Measurements from ENCODE around the gene LRMDA. TPM values are rescaled to one million over a fixed set of nuclear protein-coding genes. Genes with fewer than 3 reads are reported as not detected.

The LRMDA gene
- total and polyA plus RNA-seq, 2 of the 8 experiments (the other 6 are each of a cell fraction or from before 2014, with no cell fraction given): 0.86 to 2.8 TPM

GRCh38 chr10:75709811-75710210 is 278.4 kb downstream of the LRMDA start:
- no peak overlapping the region for H2BK120ac ChIP-seq (replicated peaks; ENCODE audit: low read depth, low read length)
- no peak overlapping the region for H4K5ac ChIP-seq (ENCODE audit: insufficient read length, low read depth, low read length)
- H3K23me2 ChIP-seq (ENCODE audit: low read depth, low read length): no peaks in the 10 kb centered on the region
- ChIA-PET CTCF (ENCODE audit: partially characterized antibody) (interaction anchor here (0.7 to 1.3 kb wide), 2 partner anchors 94 to 602 kb away, joined by 3 read pairs; no protein-coding TSS in a partner anchor), POLR2A (ENCODE audit: partially characterized antibody) (no interaction called here)
- no peak overlapping the region for H3K4ac ChIP-seq (replicated peaks; ENCODE audit: insufficient read length, low read depth, low read length)
- H3K4me1 ChIP-seq (replicated peaks in 1 of 4; ENCODE audit: control insufficient read depth in 3 of 4, insufficient read depth in 4 of 4, low read length in 3 of 4): peaks cover 2 to 23% (median 19%) of the 10 kb centered on the region in 4 experiments; a peak in 5 of 7 replicates
- H2BK5ac ChIP-seq (ENCODE audit: low read depth, low read length): no peak overlapping the region
- H4K91ac ChIP-seq (replicated peaks; ENCODE audit: insufficient read length, low read length): no peak overlapping the region
- H3K4me2 ChIP-seq (ENCODE audit: insufficient read depth in 1 of 2, low read depth in 2 of 2, low read length in 2 of 2): no peak overlapping the region; a peak in 1 of 4 replicates
- H3K79me1 ChIP-seq (ENCODE audit: low read depth, low read length): no peaks in the 10 kb centered on the region
- no peak overlapping the region for H3K14ac ChIP-seq (ENCODE audit: insufficient read length)
- no peak overlapping the region for H2BK15ac ChIP-seq (ENCODE audit: low read length)
- no peak overlapping the region for H3K27ac ChIP-seq (ENCODE audit: low read depth, low read length)
- 0 out of 2 replicates have a peak overlapping the region, but pooled peaks have one; percentile 89 for H2BK12ac ChIP-seq (ENCODE audit: low read depth, low read length)
- H3K36me3 ChIP-seq (ENCODE audit: control insufficient read depth in 2 of 4, insufficient read depth in 4 of 4, low read length in 3 of 4): no peaks in the 10 kb centered on the region
- no peak overlapping the region for H2AFZ ChIP-seq (ENCODE audit: low read length)
- no peaks in the 10 kb centered on the region for H4K20me1 ChIP-seq (replicated peaks in 1 of 2; ENCODE audit: control insufficient read depth in 1 of 2, insufficient read depth in 2 of 2, low read length in 2 of 2)
- no peaks in the 10 kb centered on the region for H3K27me3 ChIP-seq (replicated peaks in 1 of 4; ENCODE audit: control insufficient read depth in 3 of 4, extremely low read depth in 1 of 4, insufficient read depth in 3 of 4, low read length in 3 of 4)
- H4K8ac ChIP-seq (ENCODE audit: extremely low read depth, insufficient read depth, low read length): no peak overlapping the region
- no peak overlapping the region for H3K9ac ChIP-seq (replicated peaks in 1 of 4; ENCODE audit: extremely low read depth in 1 of 4, low read depth in 3 of 4, low read length in 3 of 4)
- no peak overlapping the region for H3K18ac ChIP-seq (ENCODE audit: extremely low read depth, low read length)
- no peak overlapping the region; the same call in 1 of the 2 replicates for H2AK5ac ChIP-seq (ENCODE audit: low read depth, low read length)
- FAIRE-seq: no peak
- no peak for DNase-seq (ENCODE audit: low read depth in 1 of 2, low spot score in 2 of 2)
- no peak overlapping the region for H3K4me3 ChIP-seq (ENCODE audit: extremely low read depth in 1 of 4, insufficient read depth in 2 of 4, low read depth in 3 of 4, low read length in 4 of 4)
- 92% methylated on average over 3 of the region's 3 CpGs; no CpG with 5 or more reads in 1 of the 2 experiments for WGBS, 2 experiments (ENCODE audit: extremely low coverage in 1 of 2, insufficient coverage in 1 of 2, insufficient read length in 1 of 2, insufficient replicate concordance in 2 of 2, low coverage in 1 of 2, low lambda C conversion rate in 2 of 2, missing lambda C conversion rate in 1 of 2)
- H3K79me2 ChIP-seq (ENCODE audit: control insufficient read depth in 1 of 2, insufficient read depth in 2 of 2, low read length in 2 of 2): no peaks in the 10 kb centered on the region
- H3K56ac ChIP-seq (replicated peaks; ENCODE audit: insufficient read length, low read depth, low read length): no peak overlapping the region
- no peak overlapping the region for H2BK20ac ChIP-seq (ENCODE audit: low read length)
- H3K9me3 ChIP-seq (ENCODE audit: insufficient read depth in 2 of 2, low read depth in 1 of 2, low read length in 1 of 2): no peaks in the 10 kb centered on the region
- H3K23ac ChIP-seq (ENCODE audit: insufficient read length): no peak overlapping the region
- TF ChIP-seq GABPA (IDR thresholded peaks at IDR 0.05; ENCODE audit: borderline replicate concordance, insufficient read depth, low read length): no peak
- no peak for TF ChIP-seq USF2 (IDR thresholded peaks at IDR 0.05; ENCODE audit: low read length)
- TF ChIP-seq HDAC2 (IDR thresholded peaks at IDR 0.05; ENCODE audit: borderline replicate concordance in 1 of 2, low read depth in 2 of 2, low read length in 2 of 2): no peak
